MG63 (cell line): ENCODE data around the gene CHN2. TPM values are rescaled to one million over a fixed set of nuclear protein-coding genes. Genes with fewer than 3 reads are reported as not detected.
"Not testable (repeated sequence)": the region's sequence is repeated elsewhere in the genome, so short reads cannot be mapped to it uniquely, and the experiment has no call there.

Experiments used
- DNase-seq: peaks from one replicate; pipeline ENCODE4 v3.0.0-alpha.2; 2020
- H3K27me3 ChIP-seq: fragments of 250-450 bp; sonication (Bioruptor Pico); 2 replicates; pipeline ENCODE4 v1.5.1; 2020; ENCODE audit warnings: mild to moderate bottlenecking, moderate library complexity
- H3K36me3 ChIP-seq: fragments of 250-450 bp; sonication (Bioruptor Pico); 2 replicates; pipeline ENCODE4 v1.5.1; 2020; ENCODE audit warnings: mild to moderate bottlenecking, moderate library complexity
- H3K4me3 ChIP-seq: fragments of 250-450 bp; sonication (Bioruptor Pico); 2 replicates; pipeline ENCODE4 v1.5.1; 2020; ENCODE audit warnings: mild to moderate bottlenecking, moderate library complexity
- H3K9me3 ChIP-seq: fragments of 250-450 bp; sonication (Bioruptor Pico); 2 replicates; pipeline ENCODE4 v1.5.1; 2020; ENCODE audit warnings: mild to moderate bottlenecking, moderate library complexity
- total RNA-seq: library from RNA; depleted of rRNA; stranded (reverse); fragments of >200 nt; shearing (Covaris generic); gene quantifications from 2 replicates; pipeline ENCODE4 v1.2.3, GENCODE V29; 2014; ENCODE audit warnings: low replicate concordance

CHN2 gene
- total RNA-seq, 1 experiment from 2014 or later: 3.7 TPM

DNA sequence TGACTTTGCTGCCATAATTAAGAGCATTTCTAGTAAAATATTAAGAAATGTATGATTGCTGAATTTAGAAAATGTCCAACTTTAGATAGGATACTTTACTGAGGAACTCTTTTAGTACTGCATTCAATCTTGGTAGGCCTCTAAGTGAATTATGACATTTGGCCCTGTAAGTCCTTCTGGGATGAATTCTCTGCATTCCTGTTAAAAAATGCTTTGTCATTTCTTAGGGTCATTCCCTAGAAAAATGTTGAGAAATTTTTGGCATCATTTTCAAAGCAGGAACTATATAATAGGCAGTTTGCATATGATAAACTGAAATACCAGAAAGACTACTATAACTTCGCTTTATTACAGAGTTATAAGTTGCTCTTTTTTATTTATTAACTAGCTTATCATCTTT, 299.8 kb downstream of the CHN2 start:
- Histone ChIP-seq H3K27me3 (no peaks in the 10 kb centered on the region), H3K36me3 (no peaks in the 10 kb centered on the region), H3K9me3 (no peaks in the 10 kb centered on the region), H3K4me3 (no peak overlapping the region)
- DNase-seq: no peak

DNA sequence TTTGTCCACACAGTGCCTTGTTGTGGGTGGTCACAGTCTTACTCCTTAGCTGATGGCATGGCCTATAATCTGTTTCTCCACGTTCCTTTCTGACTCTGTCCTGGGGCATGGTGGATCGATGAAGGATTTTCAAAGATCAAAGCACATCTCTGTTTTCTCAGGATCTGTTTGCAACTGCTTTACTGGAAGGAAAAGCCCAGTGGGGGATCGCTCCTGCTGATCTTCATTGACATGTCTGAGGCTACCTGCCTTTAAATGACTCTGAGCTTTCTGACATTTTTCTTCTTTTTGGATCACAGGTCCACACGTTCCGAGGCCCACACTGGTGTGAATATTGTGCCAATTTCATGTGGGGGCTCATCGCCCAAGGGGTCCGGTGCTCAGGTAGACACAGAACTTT, 301.1 kb downstream of the CHN2 start:
- Histone ChIP-seq H3K36me3 (no peaks in the 10 kb centered on the region), H3K9me3 (no peaks in the 10 kb centered on the region), H3K4me3 (no peak overlapping the region), H3K27me3 (no peaks in the 10 kb centered on the region)
- no peak for DNase-seq

DNA sequence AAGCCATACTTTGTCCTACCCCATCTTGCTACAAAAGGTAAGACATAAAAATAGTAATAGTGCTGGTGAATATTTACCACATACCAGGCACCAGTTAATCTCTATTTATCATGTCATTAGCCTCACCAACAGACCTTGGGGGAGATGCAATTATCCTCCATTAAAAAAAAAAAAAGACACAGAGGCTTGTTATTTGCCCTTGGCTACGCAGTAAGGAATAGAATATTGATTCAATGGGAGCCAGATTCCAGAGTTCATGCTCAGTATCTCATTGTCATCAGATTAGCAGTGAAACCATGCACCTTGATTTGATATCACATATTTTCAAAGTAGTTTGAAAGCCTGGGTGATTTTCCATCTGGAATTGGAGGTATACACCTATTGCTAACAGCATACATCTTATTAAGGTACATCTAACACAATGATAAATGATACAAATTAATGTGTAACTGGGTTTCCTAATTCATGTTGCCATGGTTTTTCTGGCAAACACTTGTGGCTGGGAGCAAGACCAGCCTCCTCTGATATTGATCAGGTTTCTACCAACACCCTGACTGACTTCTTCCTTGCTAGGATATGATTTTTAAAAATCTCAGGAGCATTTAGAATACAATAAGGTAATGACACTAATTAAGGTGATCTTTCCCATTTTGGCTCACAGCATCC, 301.9 kb downstream of the CHN2 start:
- no peaks in the 10 kb centered on the region for H3K9me3 ChIP-seq
- DNase-seq: no peak

DNA sequence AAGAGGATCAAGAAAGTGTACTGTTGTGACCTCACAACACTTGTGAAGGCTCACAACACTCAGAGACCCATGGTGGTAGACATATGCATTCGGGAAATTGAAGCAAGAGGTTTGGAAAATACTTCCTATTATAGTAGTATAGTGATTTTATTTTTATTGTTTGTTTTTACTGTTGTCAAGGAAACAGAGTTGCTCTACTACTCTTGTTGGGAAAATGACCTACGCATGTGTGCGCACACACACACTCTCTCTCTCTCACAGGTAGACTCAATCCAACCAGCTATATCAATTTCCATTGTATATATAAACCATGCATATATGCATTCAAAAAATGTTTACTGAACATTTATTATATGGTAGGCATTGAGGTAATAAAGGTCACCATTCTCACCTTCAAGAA, 305.4 kb downstream of the CHN2 start:
- Histone ChIP-seq H3K36me3 (no peaks in the 10 kb centered on the region), H3K9me3 (no peaks in the 10 kb centered on the region), H3K4me3 (no peak overlapping the region), H3K27me3 (no peaks in the 10 kb centered on the region)
- DNase-seq: no peak

More for the DNA sequence above, 301.9 kb downstream of the CHN2 start:
- Histone ChIP-seq H3K4me3 (no peak overlapping the region), H3K27me3 (no peaks in the 10 kb centered on the region), H3K36me3 (no peaks in the 10 kb centered on the region)

DNA sequence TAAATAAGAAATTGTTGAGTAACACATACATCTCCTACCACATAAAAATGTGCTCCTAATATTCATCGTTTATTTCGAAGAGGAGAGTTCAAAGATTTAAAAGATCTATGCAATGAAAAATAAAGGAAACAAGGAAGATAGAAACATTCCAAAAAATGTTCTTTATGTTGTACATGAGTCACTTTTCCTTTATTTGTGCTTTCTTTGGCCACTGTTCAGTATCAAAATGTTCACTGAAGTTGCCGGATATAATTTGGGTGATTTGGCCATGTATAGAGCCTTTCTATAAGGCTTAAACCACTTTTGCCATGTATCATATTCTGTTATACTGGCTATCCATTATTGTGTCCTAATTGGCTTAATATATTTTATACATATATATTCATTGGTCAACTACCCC, 306.1 kb downstream of the CHN2 start:
- Histone ChIP-seq H3K36me3 (no peaks in the 10 kb centered on the region), H3K4me3 (no peak overlapping the region), H3K27me3 (no peaks in the 10 kb centered on the region), H3K9me3 (no peaks in the 10 kb centered on the region)
- no peak for DNase-seq

DNA sequence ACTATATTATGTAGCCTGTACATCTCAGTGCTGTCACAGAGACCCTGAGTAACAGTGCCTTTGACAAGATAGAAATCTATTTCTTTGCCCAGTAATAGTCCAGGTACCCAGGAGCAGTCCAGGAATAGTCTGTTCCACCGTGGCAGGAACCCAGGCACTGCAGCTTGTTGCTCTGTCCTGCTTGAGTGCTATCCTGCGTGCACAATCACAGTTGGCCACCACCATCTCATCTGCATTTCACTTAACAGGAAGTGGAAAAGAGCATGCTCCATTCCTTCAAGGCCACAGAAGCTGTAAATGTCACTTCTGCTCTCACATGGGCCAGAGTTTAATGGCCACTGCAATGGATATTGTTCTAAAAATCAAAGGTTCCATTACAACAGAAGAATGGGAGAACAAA, 307.6 kb downstream of the CHN2 start:
- no peak overlapping the region for H3K4me3 ChIP-seq

DNA sequence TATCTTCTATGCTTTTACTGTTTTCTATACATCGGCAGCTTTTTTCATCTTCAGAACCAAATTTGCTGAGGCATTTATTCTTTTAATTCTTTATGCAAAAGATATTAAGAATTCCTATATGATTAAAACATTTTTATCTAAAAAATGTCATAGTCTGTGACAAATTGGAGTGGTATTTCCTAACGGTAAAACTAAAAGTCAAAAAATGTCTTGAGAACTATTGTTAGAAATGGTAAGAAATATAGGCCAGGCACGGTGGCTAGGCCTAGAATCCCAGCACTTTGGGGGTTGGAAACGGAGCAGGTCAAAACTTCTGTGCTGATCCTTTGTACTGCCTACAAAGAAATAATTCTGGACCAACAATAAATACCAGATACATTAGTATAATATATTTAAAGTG, 311.4 kb downstream of the CHN2 start:
- no peak for DNase-seq
- Histone ChIP-seq H3K36me3 (no peaks in the 10 kb centered on the region), H3K27me3 (no peaks in the 10 kb centered on the region), H3K4me3 (no peak overlapping the region), H3K9me3 (no peaks in the 10 kb centered on the region)

More for the DNA sequence above, 307.6 kb downstream of the CHN2 start:
- Histone ChIP-seq H3K27me3 (no peaks in the 10 kb centered on the region), H3K9me3 (no peaks in the 10 kb centered on the region), H3K36me3 (no peaks in the 10 kb centered on the region)
- no peak for DNase-seq

DNA sequence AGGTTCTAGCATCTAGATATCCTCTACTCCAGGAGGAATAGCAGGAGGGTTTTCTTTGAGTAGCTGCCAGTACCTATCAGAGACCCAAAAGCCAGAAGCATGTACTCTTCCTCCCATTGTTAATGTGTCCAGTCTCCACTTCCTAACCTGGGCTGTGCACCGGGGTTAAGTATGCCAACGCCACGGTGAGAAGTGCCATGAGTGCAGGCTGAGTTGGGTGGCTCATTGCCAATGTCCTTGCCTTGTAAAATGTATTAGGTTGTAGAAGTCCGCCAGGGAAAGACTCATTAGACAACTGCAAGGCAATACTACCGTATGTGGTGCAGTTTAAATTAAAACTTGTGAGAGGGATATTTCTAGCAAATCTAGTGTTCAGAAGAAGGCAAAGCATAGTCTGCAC, 314.0 kb downstream of the CHN2 start:
- H3K4me3 ChIP-seq: no peak overlapping the region
- H3K36me3 ChIP-seq: no peaks in the 10 kb centered on the region
- no peak for DNase-seq
- H3K27me3 ChIP-seq: peaks cover 3% of the 10 kb centered on the region; the same call in 1 of the 2 replicates
- H3K9me3 ChIP-seq: no peaks in the 10 kb centered on the region

DNA sequence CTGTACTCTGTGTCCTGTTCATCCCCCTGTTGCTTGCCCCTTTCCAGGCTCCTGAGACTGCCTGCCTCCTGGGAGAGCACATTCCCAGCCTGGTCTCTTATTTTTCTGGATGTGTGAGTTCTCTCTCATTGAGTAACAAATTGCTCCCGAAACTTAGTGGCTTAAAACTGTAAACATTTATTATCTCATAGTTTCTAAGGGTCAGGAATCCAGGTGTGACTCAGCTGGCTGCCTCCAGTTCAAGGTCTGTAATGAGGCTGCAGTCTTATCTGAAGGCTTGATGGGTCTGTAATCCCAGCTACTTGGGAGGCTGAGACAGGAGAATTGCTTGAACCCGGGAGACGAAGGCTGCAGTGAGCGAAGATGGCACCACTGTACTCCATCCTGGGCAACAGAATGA, 315.5 kb downstream of the CHN2 start:
- no peak overlapping the region for H3K4me3 ChIP-seq

DNA sequence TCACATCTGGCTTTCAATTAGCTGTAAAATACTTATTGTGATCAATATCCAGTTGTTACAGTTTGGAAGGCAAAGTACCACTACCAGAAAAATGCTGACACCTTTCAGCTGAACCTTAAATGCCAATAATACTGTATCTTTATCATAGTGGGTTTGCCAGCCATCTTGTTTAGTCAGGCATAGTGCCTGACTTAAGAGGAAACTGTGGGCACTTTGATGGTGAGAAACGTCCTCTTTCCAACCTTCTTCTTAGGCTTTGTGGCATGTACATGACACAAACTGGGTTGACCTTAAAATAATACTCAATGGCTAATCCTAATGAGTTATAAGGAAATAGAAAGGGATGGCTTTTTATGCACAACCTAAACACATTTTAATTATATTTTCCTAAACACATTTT, 316.8 kb downstream of the CHN2 start:
- H3K27me3 ChIP-seq: peaks cover 3% of the 10 kb centered on the region; the same call in 1 of the 2 replicates
- DNase-seq: no peak

More for the DNA sequence above, 315.5 kb downstream of the CHN2 start:
- H3K36me3 ChIP-seq: no peaks in the 10 kb centered on the region
- no peaks in the 10 kb centered on the region for H3K9me3 ChIP-seq
- DNase-seq: no peak
- peaks cover 3% of the 10 kb centered on the region; the same call in 1 of the 2 replicates for H3K27me3 ChIP-seq

DNA sequence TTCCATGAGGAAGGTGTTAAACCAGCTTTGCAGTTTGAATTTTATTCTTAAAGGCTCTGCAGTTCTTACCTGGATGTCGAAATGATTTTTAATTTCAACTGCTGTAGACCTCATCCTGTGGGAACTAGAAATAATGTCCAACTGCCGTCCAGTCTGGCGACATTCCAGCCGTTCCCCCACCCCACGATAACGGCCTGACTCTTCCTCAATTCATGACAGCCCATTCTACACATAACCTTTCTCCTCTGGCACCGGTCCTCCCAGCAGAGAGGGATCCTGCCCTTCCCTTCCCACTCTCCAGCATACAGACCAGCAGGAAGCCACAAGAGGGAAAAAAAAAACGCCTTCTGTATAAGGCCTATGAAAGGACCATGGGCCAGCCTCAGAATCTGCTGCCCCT, 317.3 kb downstream of the CHN2 start:
- H3K27me3 ChIP-seq: peaks cover 3% of the 10 kb centered on the region; the same call in 1 of the 2 replicates
- no peaks in the 10 kb centered on the region for H3K9me3 ChIP-seq
- H3K36me3 ChIP-seq: no peaks in the 10 kb centered on the region
- no peak overlapping the region for H3K4me3 ChIP-seq
- DNase-seq: no peak

More for the DNA sequence above, 316.8 kb downstream of the CHN2 start:
- H3K9me3 ChIP-seq: no peaks in the 10 kb centered on the region
- H3K4me3 ChIP-seq: no peak overlapping the region
- no peaks in the 10 kb centered on the region for H3K36me3 ChIP-seq

DNA sequence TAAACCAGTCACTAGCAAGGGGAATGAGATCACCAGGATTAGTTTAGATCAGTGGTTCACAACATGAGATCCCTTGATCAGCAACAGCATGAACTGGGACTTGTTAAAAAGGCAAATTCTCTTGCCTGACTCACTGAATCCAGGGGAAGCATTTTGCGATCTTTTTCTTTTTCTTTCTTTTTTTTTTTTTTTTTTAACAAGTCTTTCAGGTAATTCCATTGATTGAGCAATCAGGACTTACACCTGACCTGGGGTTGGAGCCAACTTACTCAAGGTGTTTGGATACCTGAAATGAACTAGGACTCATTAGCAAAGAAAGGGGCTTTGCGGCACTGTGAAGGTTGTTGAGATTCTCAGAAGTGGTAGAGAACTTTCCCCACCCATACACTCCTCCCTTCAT, 321.9 kb downstream of the CHN2 start:
- Histone ChIP-seq H3K36me3 (no peaks in the 10 kb centered on the region), H3K27me3 (peaks cover 11% of the 10 kb centered on the region; the same call in 1 of the 2 replicates), H3K4me3 (no peak overlapping the region), H3K9me3 (no peaks in the 10 kb centered on the region)
- no peak for DNase-seq

DNA sequence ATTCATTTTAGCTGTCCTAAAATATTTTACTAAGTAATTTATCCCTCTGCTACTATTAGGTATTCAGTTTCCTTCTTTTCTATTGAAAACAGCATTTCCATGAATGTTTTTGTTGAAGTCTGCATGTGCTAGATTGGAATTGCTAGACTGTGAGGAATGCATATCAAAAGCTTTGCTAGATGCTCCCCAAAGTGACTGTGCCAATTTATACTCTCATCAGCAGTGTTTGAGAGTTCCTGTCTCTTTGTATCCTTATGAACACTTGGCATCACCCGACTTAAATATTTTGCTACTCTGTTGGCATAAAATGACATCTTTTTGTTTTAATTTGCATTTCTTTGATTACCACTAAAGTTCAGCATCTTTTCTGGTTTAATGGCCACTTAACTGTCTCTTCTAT, 324.0 kb downstream of the CHN2 start:
- no peak overlapping the region for H3K4me3 ChIP-seq
- no peaks in the 10 kb centered on the region for H3K36me3 ChIP-seq
- DNase-seq: no peak
- H3K9me3 ChIP-seq: peaks cover 6% of the 10 kb centered on the region
- peaks cover 16% of the 10 kb centered on the region for H3K27me3 ChIP-seq

DNA sequence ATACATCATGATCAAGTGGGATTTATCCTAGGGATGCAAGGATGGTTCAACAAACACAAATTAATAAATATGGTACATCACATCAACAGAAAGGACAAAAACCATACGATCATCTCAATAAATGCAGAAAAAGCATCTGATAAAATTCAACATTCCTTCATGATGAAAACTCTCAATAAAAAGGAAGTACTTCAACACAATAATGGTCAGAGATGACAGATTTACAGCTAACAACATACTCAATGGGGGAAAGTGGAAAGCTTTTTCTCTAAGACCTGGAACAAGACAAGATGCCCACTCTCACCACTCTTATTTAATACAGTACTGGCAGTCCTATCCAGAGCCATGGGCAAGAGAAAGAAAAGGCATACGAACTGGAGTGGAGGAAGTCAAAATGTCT, 329.2 kb downstream of the CHN2 start:
- Histone ChIP-seq H3K27me3 (peaks cover 16% of the 10 kb centered on the region), H3K36me3 (no peaks in the 10 kb centered on the region), H3K4me3 (no peak overlapping the region), H3K9me3 (peaks cover 7% of the 10 kb centered on the region)
- DNase-seq: no peak

DNA sequence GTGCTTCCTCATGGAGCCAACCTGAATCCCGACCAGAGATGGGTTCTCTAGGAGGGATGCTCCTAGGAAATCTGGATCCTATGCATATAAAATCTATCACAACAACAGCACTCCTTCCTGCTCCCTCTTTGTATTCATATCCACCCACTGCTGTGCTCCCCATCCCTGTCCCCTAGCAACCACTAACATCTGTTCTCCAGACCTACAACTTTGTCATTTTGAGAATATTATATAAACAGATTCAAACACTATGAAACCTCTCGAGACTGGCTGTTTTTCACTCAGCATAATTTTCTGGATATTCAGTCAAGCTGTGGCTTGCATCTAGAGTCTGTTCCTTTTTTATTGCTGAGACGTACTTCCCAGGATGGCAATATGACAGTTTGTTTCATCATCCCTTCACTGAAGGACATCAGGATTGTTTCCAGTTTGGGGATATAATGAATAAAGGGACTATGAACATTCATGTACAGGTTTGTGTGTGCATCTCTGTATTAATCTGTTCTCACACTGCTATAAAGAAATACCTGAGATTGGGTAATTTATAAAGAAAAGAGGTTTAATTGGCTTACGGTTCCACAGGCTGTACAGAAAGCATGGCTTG, 333.0 kb downstream of the CHN2 start:
- no peak for DNase-seq

DNA sequence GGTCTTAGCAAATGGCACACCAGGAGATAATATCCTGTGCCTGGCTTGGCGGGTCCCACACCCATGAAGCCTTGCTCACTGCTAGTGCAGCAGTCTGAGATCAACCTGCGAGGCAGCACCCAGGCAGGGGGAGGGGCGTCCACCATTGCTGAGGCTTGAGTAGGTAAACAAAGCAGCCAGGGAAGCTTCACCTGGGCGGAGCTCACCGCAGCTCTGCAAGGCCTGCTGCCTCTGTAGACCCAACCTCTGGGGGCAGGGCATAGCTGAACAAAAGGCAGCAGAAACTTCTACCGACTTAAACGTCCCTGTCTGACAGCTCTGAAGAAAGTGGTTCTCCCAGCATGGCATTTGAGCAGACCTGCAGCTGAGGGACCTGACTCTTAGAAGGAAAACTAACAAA, 334.0 kb downstream of the CHN2 start:
- not testable (repeated sequence) for DNase-seq, H3K27me3 ChIP-seq, H3K36me3 ChIP-seq, H3K9me3 ChIP-seq, H3K4me3 ChIP-seq

More for the DNA sequence above, 333.0 kb downstream of the CHN2 start:
- H3K27me3 ChIP-seq: peaks cover 8% of the 10 kb centered on the region
- H3K36me3 ChIP-seq: no peaks in the 10 kb centered on the region
- no peak overlapping the region for H3K4me3 ChIP-seq
- peaks cover 7% of the 10 kb centered on the region for H3K9me3 ChIP-seq
